Measurements from ENCODE around the gene FGFBP3. TPM values are rescaled to one million over a fixed set of nuclear protein-coding genes. Genes with fewer than 3 reads are reported as not detected.

The FGFBP3 gene
- polyA plus RNA-seq, 1 of the 3 experiments (the other 2 are of a cell fraction), result 1.3 TPM

- Histone ChIP-seq H3K36me3 (replicated peaks in 1 of 2; ENCODE audit: control insufficient read depth in 1 of 2, insufficient read depth in 2 of 2, low read length in 1 of 2) (no peaks in the 10 kb centered on the region), H3K27me3 (ENCODE audit: insufficient read depth) (no peaks in the 10 kb centered on the region), H3F3A (replicated peaks; ENCODE audit: insufficient read depth) (peaks cover 2% of the 10 kb centered on the region), H2AFZ (ENCODE audit: low read depth) (no peak overlapping the region), H3K9ac (no peak overlapping the region), H3K4me3 (ENCODE audit: low read depth in 2 of 2, low read length in 1 of 2) (no peak overlapping the region), H3K9me3 (no peaks in the 10 kb centered on the region), H4K20me1 (ENCODE audit: insufficient read depth) (no peaks in the 10 kb centered on the region), H3K4me1 (ENCODE audit: control insufficient read depth in 1 of 2, insufficient read depth in 2 of 2, low read depth in 1 of 2, low read length in 1 of 2) (peaks cover 0 to 9% of the 10 kb centered on the region in 2 experiments; a peak in 2 of 4 replicates), H3K27ac (ENCODE audit: low read depth in 2 of 2, low read length in 1 of 2) (no peak overlapping the region), H3K9me2 (no peaks in the 10 kb centered on the region), H3K4me2 (no peak overlapping the region), H3K79me2 (ENCODE audit: insufficient read depth) (no peaks in the 10 kb centered on the region)
- ChIA-PET POLR2A (no interaction called here), CTCF (interaction anchor here (1.0 kb wide), 1 partner anchor 21 kb away, joined by 4 read pairs; no protein-coding TSS in a partner anchor)
- TF ChIP-seq JUND (IDR thresholded peaks at IDR 0.05), result 0 out of 2 replicates have a peak, but pooled peaks have one; percentile 8
- no peak for TF ChIP-seq EP300 (IDR thresholded peaks at IDR 0.05; ENCODE audit: borderline replicate concordance in 1 of 2, low read depth in 1 of 2, low read length in 1 of 2)
- WGBS (ENCODE audit: low lambda C conversion rate), result 100% methylated on average over 1 of the region's 1 CpG
- no peak for DNase-seq
Observed at GRCh38 chr10:91891125-91892001, 17.9 kb downstream of the FGFBP3 start.

DNA sequence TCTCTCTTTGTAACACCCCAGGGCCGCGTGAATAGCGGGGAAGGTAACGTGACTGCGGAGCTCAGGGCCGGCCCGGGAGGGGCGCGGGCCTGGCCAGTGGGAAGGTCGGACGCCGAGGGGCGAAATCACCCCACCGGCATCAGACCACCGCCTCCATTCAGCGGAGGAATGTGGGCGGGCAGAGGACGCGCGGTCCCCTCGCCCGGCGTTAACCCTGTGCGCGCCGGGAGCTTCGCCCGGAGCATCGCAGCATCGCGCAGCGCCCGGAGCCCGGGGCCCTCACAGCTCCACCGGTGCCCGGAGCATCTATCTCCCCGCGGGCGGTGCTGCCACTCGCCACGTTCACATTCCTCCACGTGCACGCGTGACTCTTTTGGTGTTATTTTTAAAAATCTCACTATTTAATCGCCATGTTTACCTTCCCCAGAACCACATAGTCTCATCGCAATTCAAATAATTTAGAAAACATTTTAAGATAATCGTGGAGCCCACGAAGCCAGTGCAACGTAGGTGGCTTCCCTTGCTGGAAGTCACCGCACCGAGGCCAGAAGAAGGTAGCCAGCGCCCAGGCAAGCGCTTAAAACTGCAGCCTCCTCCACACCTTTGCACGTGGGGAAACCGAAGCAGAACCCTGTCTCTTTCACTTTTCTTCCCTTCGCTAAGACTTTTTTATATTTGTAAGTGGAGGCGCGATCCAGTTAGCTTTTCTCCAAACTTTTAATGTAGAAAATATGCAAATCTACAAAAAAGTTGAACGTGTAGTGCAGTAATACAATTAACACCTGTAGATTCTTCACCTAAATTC, 21.8 kb downstream of the FGFBP3 start:
- no peaks in the 10 kb centered on the region for H4K20me1 ChIP-seq (ENCODE audit: insufficient read depth)
- ChIA-PET POLR2A (interaction anchor here (1.0 to 1.4 kb wide), 2 partner anchors 21 to 89 kb away, joined by 4 to 6 read pairs; partner anchors contain the start of gene TNKS2), CTCF (interaction anchor here (0.8 to 1.4 kb wide), 6 partner anchors 12 to 129 kb away, joined by 3 read pairs; no protein-coding TSS in a partner anchor)
- TF ChIP-seq SIN3A (IDR thresholded peaks at IDR 0.05; ENCODE audit: borderline replicate concordance, low read depth, low read length) (0 out of 2 replicates have a peak, but pooled peaks have one; percentile 14), NFIC (IDR thresholded peaks at IDR 0.05; ENCODE audit: borderline replicate concordance) (no peak), GATA2 (CRISPR knock-in tag; IDR thresholded peaks at IDR 0.05) (0 out of 2 replicates have a peak, but pooled peaks have one; percentile 9)
- TF ChIP-seq, protein P1, sequence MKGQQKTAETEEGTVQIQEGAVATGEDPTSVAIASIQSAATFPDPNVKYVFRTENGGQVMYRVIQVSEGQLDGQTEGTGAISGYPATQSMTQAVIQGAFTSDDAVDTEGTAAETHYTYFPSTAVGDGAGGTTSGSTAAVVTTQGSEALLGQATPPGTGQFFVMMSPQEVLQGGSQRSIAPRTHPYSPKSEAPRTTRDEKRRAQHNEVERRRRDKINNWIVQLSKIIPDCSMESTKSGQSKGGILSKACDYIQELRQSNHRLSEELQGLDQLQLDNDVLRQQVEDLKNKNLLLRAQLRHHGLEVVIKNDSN (IDR thresholded peaks at IDR 0.05; ENCODE audit: borderline replicate concordance, low read depth), result peak; percentile 49; the same call in 1 of the 2 replicates
- TF ChIP-seq, protein P2, sequence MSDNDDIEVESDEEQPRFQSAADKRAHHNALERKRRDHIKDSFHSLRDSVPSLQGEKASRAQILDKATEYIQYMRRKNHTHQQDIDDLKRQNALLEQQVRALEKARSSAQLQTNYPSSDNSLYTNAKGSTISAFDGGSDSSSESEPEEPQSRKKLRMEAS (IDR thresholded peaks at IDR 0.05; ENCODE audit: low read depth), result peak; percentile 65
- WGBS (ENCODE audit: low lambda C conversion rate), result 4% methylated on average over 34 of the region's 59 CpGs
- H3K4me2 ChIP-seq, result peak overlapping the region; percentile 78
- peak overlapping the region; percentile 58 to 63 for H3K4me3 ChIP-seq (ENCODE audit: low read depth in 2 of 2, low read length in 1 of 2)
- H3K27me3 ChIP-seq (ENCODE audit: insufficient read depth), result no peaks in the 10 kb centered on the region
- H3K79me2 ChIP-seq (ENCODE audit: insufficient read depth), result no peaks in the 10 kb centered on the region
- no peak overlapping the region; the same call in 1 of the 2 replicates for H3K9ac ChIP-seq
- H3K9me2 ChIP-seq, result no peaks in the 10 kb centered on the region
- no peaks in the 10 kb centered on the region for H3F3A ChIP-seq (replicated peaks; ENCODE audit: insufficient read depth)
- no peaks in the 10 kb centered on the region for H3K36me3 ChIP-seq (replicated peaks in 1 of 2; ENCODE audit: control insufficient read depth in 1 of 2, insufficient read depth in 2 of 2, low read length in 1 of 2)
- peak overlapping the region; percentile 94 for H2AFZ ChIP-seq (ENCODE audit: low read depth)
- no peaks in the 10 kb centered on the region for H3K9me3 ChIP-seq
- peak; percentile 84 for DNase-seq
- H3K27ac ChIP-seq (ENCODE audit: low read depth in 2 of 2, low read length in 1 of 2), result no peak overlapping the region
- peaks cover 0 to 9% of the 10 kb centered on the region in 2 experiments; a peak in 2 of 4 replicates for H3K4me1 ChIP-seq (ENCODE audit: control insufficient read depth in 1 of 2, insufficient read depth in 2 of 2, low read depth in 1 of 2, low read length in 1 of 2)

Measured in SK-N-SH (cell line).